ENCODE results near the gene TNXB.

DNA sequence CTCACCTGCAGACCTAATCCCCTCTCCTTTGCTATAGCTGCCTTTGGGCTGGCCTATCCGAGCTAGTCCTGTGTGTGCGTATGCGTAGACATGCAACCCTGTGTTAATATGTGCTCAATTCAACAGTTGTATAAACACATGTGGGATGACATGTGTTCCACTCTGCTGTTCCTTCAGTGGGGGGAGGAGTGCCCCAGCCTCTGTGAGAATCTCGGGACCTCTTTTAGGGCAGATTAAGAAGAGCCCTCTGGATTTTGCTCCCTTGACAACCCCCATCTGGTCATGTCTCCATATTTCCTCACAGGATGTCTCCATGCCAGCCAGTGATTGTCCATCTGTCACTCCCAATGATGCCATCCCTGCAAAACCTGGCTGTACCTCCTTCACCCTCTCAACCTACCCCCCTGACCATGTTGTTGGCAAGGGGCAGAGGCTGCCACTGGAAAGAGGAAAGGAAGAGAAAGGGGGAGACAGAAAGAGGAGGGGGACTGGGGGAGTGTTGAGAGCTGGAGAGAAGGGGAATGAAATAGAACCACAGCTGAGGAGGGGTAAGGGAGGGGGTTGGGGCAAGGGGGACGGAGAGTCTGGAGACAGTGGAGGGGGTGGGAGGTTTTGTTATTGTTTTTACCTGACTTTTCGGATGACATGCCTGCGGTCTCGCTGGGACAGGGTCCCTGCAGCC is 42.2 kb upstream of the TNXB start:
- TF ChIP-seq, protein P1, sequence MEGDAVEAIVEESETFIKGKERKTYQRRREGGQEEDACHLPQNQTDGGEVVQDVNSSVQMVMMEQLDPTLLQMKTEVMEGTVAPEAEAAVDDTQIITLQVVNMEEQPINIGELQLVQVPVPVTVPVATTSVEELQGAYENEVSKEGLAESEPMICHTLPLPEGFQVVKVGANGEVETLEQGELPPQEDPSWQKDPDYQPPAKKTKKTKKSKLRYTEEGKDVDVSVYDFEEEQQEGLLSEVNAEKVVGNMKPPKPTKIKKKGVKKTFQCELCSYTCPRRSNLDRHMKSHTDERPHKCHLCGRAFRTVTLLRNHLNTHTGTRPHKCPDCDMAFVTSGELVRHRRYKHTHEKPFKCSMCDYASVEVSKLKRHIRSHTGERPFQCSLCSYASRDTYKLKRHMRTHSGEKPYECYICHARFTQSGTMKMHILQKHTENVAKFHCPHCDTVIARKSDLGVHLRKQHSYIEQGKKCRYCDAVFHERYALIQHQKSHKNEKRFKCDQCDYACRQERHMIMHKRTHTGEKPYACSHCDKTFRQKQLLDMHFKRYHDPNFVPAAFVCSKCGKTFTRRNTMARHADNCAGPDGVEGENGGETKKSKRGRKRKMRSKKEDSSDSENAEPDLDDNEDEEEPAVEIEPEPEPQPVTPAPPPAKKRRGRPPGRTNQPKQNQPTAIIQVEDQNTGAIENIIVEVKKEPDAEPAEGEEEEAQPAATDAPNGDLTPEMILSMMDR (IDR thresholded peaks at IDR 0.05), result no peak
- no peak for TF ChIP-seq POLR2A (IDR thresholded peaks at IDR 0.05)
- TF ChIP-seq POLR2AphosphoS5 (IDR thresholded peaks at IDR 0.05; ENCODE audit: insufficient read depth in 1 of 2, low read depth in 1 of 2), result no peak
